HAP-1 (cell line): ENCODE measurements around the gene CCDC142.
A peak's percentile ranks its signal among the peaks of the same experiment; 100 is the strongest.

Experiments used
- DNase-seq, 2 experiments: peaks; one replicate each; pipeline ENCODE4 v3.0.0-alpha.2; 2016 to 2020; ENCODE audit warnings: low spot score in 2 of 2
- H3K27me3 ChIP-seq: fragments of 250-450 bp; sonication (Bioruptor Pico); 2 replicates; pipeline ENCODE4 v1.5.1; 2020; ENCODE audit warnings: low read depth, mild to moderate bottlenecking, moderate library complexity
- H3K36me3 ChIP-seq: fragments of 250-450 bp; sonication (Bioruptor Pico); replicated peaks from 2 replicates; pipeline ENCODE4 v1.5.1; 2020; ENCODE audit warnings: mild to moderate bottlenecking
- H3K4me1 ChIP-seq: fragments of 250-450 bp; sonication (Bioruptor Pico); 2 replicates; pipeline ENCODE4 v1.5.1; 2020; ENCODE audit warnings: mild to moderate bottlenecking
- H3K4me3 ChIP-seq: fragments of 250-450 bp; sonication (Bioruptor Pico); 2 replicates; pipeline ENCODE4 v1.5.1; 2020; ENCODE audit warnings: mild to moderate bottlenecking, moderate library complexity
- H3K9me3 ChIP-seq: fragments of 250-450 bp; sonication (Bioruptor Pico); 2 replicates; pipeline ENCODE4 v1.5.1; 2020; ENCODE audit warnings: mild to moderate bottlenecking, moderate library complexity
- in situ Hi-C: fragments of 300-500 bp; cut with MboI; formaldehyde crosslinking; loops from 3 replicates; pipeline ENCODE4 v1.14.3; 2020; ENCODE audit warnings: low sequenced_read_pairs, inconsistent platforms, mixed read lengths

Gene CCDC142

GRCh38 chr2:74507926-74508520, 25.2 kb upstream of the CCDC142 start:
- Histone ChIP-seq H3K36me3 (peaks cover 14% of the 10 kb centered on the region), H3K9me3 (no peaks in the 10 kb centered on the region), H3K27me3 (no peaks in the 10 kb centered on the region), H3K4me1 (peaks cover 4% of the 10 kb centered on the region), H3K4me3 (peak overlapping the region; percentile 99)
- no peak for DNase-seq
- in situ Hi-C loops: no loop called here

DNA sequence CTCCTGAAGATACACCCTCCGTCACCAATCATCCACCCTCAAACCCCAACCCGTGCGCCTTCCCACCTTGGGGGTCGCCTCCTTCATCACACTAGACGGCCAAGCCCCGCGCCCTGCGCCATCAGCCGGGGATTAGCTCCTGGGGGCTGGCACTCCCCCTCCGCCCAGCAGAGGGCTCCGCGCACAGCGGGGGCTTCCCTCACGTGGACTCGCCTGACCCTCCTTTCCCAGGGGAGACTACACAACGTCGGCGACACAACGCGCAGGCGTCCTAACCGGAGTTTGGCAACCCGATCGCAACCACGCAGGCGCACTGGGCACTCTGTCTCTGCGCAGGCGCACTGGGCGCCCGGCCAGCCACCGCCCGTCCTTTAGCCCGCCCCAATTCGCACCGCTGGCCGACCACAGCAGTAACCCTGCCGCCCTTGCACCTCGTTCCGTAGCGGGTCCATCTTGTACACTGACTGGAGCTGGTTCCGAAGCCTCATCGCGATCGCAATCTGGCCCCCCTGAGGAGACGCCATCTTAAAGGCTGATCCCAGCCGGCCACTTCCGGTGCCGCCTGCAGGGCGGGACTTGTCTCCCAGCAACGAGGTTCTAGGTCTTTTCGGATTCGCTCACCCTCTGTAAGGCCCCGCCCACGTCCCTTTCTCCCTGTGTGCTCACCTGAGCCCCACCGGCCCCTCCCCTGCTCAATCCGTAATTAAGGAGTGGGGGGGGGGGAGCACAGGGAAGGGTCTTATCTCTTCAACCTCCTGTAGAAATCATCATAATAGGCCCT, 24.5 kb upstream of the CCDC142 start, which contains the start of gene PCGF1:
Gene PCGF1, minus strand, starts transcription at position 551 of the 781 bp plus-strand sequence. Its CDS starts 27 bp downstream, at position 524.
- H3K27me3 ChIP-seq: no peaks in the 10 kb centered on the region
- H3K36me3 ChIP-seq: peaks cover 14% of the 10 kb centered on the region
- in situ Hi-C loops: no loop called here
- no peaks in the 10 kb centered on the region for H3K9me3 ChIP-seq
- DNase-seq: peak; percentile 96 to 99
- peak within 1 kb of the TSS; percentile 99 for H3K4me3 ChIP-seq
- H3K4me1 ChIP-seq: peaks cover 4% of the 10 kb centered on the region

GRCh38 chr2:74505448-74506246, 22.8 kb upstream of the CCDC142 start:
- no peak overlapping the region for H3K4me3 ChIP-seq
- H3K27me3 ChIP-seq: no peaks in the 10 kb centered on the region
- peaks cover 14% of the 10 kb centered on the region for H3K36me3 ChIP-seq
- no peaks in the 10 kb centered on the region for H3K9me3 ChIP-seq
- no peak for DNase-seq
- H3K4me1 ChIP-seq: peaks cover 4% of the 10 kb centered on the region
- in situ Hi-C loops: no loop called here

- H3K4me1 ChIP-seq: peaks cover 4% of the 10 kb centered on the region
- no peaks in the 10 kb centered on the region for H3K9me3 ChIP-seq
- H3K36me3 ChIP-seq: peaks cover 14% of the 10 kb centered on the region
- H3K4me3 ChIP-seq: no peak overlapping the region
- H3K27me3 ChIP-seq: no peaks in the 10 kb centered on the region
- no peak for DNase-seq
- in situ Hi-C loops: no loop called here
Observed at GRCh38 chr2:74504591-74504990, 21.8 kb upstream of the CCDC142 start.

DNA sequence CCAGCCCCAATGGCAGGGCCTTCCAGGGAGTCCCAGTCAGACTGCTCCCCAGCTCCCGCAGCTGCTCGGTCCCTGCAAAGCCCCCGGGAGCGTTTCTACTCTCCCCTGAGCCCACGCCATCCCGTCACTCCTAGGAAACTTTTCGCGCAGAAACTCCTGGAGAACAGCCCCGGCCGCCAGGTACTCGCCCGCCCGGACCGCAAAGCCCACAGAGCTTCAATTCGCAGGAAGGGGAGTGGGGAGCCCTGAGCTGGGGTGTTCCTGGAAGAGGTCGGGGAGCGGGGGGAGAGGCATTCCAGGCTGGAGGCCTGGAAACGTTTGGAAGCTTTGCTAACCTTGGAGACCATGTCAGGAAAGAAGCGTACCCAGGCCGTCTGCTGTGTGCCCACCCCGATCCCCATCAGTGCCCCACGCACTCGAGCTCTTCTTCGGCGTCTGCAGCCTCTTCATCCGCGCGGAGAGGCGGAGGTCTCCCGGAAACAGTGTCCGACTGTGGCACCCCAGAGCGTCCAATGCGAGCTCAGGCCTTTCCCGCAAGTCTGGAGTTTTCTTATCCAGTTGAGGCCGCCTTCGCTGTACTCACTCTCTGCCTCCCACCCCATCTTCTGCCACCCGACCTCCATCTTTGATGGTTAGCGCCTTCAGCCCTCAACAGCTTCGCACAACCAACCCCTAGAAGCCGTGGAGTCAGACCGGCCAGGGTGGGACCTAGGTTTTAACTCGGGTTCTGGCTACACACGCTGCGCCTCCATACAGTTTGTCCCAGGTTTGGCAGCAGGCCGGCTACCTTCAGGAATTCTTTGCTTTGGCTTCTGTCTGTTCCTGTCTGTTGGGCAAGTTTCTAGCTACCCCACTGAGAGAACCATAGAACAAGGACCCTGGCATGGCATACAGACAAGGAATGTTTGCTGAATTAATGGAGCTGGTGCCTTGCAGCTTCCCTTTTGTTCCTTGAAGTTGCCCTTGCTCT, 21.0 kb upstream of the CCDC142 start:
- Histone ChIP-seq H3K9me3 (no peaks in the 10 kb centered on the region), H3K4me3 (no peak overlapping the region), H3K27me3 (no peaks in the 10 kb centered on the region), H3K4me1 (peaks cover 4% of the 10 kb centered on the region), H3K36me3 (peaks cover 14% of the 10 kb centered on the region)
- no peak for DNase-seq
- in situ Hi-C loops: no loop called here

DNA sequence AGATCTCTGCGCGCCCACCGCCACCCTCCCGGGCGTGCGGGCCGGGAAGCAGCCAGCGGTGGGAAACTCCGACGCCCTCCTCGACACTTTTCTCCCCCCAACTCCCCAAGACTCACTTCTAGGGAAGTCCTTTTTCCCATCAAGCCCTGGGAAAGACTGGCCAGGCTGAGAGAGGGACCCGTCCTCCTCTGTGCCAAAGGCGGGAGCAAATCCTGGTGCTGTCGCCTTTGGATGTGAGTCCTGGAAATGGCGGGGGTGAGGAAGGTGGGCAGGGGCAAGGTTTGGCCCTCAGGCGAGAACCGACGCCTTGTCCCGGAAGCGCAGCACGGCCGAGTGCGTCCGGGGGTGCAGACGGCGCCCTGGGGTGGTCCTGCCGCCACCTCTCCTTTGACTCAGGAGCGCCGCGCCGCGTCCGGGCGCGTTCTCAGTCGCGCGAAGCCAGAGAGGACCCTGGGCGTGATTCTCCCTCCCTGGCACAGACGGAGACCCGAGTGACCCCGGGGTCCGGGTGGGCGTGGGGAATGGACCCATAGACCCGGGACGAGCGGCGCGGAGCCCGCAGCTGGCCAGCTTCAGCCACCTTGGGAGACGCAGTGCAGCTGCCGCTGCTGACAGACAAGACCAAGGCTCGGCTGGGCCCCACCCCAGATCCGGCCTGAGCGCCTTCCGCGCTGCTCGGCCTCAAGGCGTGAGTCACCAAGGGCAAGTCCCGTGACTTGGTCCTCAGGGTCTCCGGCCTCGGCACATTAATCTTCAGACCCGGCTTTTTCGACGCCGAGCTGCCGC, 20.1 kb upstream of the CCDC142 start:
- DNase-seq: no peak
- H3K4me1 ChIP-seq: peaks cover 3% of the 10 kb centered on the region
- H3K36me3 ChIP-seq: peaks cover 14% of the 10 kb centered on the region
- no peak overlapping the region for H3K4me3 ChIP-seq
- no peaks in the 10 kb centered on the region for H3K27me3 ChIP-seq
- in situ Hi-C loops: no loop called here
- no peaks in the 10 kb centered on the region for H3K9me3 ChIP-seq

DNA sequence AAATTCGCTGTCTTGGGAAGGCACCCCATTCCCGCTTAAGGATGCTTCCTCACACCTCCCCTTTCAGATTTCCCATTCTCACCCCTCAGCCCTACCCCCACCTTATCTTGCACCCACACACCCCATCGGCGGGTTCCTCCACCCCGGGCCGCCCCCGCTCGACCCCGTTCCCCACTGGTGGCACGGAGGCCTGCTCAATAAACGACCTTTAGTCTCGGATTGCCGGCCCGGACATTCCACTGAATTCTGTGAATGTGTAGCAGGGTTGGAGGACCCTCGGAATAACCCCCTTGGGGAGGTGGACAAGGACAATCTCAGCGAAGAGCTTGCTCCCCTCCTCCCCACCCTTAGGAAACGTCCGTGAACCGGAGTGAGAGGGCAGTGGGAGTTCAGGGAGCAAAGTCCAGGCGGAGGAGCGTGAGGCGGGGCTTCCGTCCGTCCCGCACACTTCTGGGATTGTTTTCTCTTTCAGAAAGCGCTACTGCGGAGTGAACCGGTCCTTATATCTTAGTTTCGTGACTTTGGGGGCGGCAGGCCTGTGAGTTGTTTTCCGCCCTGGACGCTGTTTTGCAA, 19.4 kb upstream of the CCDC142 start:
- in situ Hi-C loops: no loop called here
- Histone ChIP-seq H3K9me3 (no peaks in the 10 kb centered on the region), H3K4me1 (no peaks in the 10 kb centered on the region), H3K27me3 (no peaks in the 10 kb centered on the region), H3K36me3 (peaks cover 14% of the 10 kb centered on the region), H3K4me3 (no peak overlapping the region)
- DNase-seq: no peak

DNA sequence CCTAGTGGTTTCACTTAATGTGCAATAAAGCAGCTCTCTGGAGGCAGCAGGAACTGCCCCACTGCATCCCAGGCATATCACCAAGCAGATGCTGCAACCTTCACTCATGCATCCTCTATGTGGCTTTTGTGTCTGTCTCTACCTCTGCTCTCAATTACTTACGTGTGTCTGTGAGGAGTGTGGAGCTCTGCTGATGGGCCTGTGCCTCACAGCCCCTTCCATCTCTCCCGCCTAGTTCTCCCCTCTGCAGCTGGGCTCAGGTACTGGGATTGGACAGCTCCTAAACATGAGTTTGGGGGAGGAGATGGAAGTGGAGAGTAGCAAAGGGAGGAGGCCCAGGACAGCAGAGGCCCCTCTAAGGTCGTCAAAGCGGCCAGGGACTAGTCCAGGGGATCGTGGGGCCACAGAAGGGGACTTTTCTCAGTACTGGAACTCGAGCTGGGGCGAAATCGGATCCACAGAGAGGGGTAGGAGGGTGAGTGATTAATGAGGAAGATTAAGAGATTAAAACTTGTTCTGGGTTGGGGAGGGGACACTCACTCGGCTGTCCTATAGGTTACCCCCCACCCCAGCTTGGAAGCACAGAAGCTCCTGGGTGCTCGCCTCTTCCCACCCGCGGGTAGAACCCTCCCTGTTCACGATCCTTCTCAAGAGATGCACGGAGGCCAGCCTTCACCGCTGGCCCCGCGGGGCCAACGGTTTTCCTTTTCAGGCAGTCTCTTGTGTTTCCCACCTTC, 18.7 kb upstream of the CCDC142 start:
- no peak overlapping the region for H3K4me3 ChIP-seq
- H3K9me3 ChIP-seq: no peaks in the 10 kb centered on the region
- no peaks in the 10 kb centered on the region for H3K27me3 ChIP-seq
- DNase-seq: no peak
- peaks cover 14% of the 10 kb centered on the region for H3K36me3 ChIP-seq
- in situ Hi-C loops: no loop called here
- H3K4me1 ChIP-seq: no peaks in the 10 kb centered on the region

- no peak for DNase-seq
- no peak overlapping the region for H3K4me3 ChIP-seq
- no peaks in the 10 kb centered on the region for H3K4me1 ChIP-seq
- H3K9me3 ChIP-seq: no peaks in the 10 kb centered on the region
- peaks cover 8% of the 10 kb centered on the region for H3K36me3 ChIP-seq
- in situ Hi-C loops: no loop called here
- H3K27me3 ChIP-seq: no peaks in the 10 kb centered on the region
Observed at GRCh38 chr2:74500578-74500946, 17.8 kb upstream of the CCDC142 start.

DNA sequence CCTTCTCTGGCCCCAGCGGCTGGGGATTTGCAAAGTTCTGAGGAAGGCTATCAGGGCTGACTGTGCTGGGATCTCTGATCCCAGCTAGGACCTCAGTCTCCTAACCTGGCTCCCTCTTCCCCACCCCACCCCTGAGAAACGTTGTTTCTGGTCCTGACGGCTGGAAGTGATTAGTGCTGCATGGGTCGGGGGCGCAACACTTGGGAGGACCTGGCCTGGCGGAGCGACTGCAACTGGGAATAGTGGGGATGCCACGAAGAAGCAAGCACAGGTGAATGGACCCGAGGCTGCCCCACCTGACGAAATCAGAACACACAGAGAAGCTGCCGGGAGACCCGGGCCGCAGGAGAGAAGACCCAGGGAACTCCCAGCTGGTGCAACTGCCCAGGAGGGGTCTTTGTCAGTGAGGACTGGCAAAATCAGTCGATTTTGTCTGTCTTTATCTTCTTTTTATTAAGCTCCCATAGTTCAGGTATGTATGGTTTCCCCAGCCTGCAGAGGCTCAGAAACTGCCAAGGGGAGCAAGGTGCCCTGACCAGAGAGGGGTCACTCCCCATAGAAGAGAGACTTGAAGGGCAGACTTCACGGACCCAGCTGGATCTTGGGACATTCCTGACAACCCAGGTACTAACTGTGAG, 17.3 kb upstream of the CCDC142 start:
- H3K27me3 ChIP-seq: no peaks in the 10 kb centered on the region
- in situ Hi-C loops: no loop called here

GRCh38 chr2:74499267-74499939, 16.6 kb upstream of the CCDC142 start, which contains the start of gene LBX2:
TSS of gene LBX2 (minus strand) at chr2:74499603. CDS start at chr2:74499537, 66 bp downstream.
- H3K9me3 ChIP-seq: no peaks in the 10 kb centered on the region
- no peaks in the 10 kb centered on the region; the same call in 1 of the 2 replicates for H3K36me3 ChIP-seq
- H3K27me3 ChIP-seq: no peaks in the 10 kb centered on the region
- in situ Hi-C loops: no loop called here
- no peak within 1 kb of the TSS for H3K4me3 ChIP-seq
- no peaks in the 10 kb centered on the region for H3K4me1 ChIP-seq
- no peak for DNase-seq

More for the DNA sequence above, 17.3 kb upstream of the CCDC142 start:
- Histone ChIP-seq H3K36me3 (peaks cover 3% of the 10 kb centered on the region), H3K4me1 (no peaks in the 10 kb centered on the region), H3K9me3 (no peaks in the 10 kb centered on the region), H3K4me3 (no peak overlapping the region)
- DNase-seq: no peak
